ENCODE results near the gene PDCD5.
"Not testable (repeated sequence)": the region's sequence is repeated elsewhere in the genome, so short reads cannot be mapped to it uniquely, and the experiment has no call there.

PDCD5 gene, protein sequence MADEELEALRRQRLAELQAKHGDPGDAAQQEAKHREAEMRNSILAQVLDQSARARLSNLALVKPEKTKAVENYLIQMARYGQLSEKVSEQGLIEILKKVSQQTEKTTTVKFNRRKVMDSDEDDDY

DNA sequence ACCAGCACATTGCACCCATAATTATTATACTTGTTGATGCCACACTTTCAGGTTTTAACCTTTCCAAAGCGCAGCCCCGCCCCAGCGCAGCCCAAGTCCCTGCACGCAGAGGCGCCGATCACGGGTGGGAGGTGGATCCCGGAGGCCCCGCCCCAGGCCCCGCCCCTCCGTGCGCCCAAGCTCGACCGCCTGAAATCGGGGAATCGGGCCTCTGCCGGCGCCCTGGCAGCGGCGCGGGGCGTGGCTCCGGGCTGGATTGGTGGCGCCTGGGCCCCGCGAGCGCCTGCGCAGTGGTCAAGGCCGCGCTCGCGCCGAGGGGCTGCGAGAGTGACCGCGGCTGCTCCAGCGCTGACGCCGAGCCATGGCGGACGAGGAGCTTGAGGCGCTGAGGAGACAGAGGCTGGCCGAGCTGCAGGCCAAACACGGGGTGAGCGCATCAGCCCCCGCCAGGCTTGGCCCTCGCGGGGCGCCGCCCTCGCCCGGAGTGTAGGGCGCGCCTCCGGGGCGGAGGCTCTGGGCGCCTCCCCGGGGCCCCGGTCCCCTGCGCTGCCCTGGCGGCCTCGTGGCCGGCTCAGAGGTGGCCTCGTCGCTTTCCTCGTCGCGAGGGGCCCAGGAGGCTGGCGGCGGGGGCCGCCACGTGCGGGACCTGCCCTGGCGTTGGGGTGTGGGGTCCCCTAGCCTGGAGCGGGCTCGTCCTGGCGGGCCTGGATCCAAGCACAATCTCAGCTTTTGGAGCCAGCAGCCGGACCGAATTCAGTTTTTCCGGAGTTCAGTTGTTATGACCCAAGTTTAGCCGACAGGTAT is at the start of gene PDCD5:
PDCD5 (plus strand) TSS at position 290 of the 804 bp plus-strand sequence; CDS start at position 362, 72 bp downstream.
- DNase-seq: peak; percentile 94

DNA sequence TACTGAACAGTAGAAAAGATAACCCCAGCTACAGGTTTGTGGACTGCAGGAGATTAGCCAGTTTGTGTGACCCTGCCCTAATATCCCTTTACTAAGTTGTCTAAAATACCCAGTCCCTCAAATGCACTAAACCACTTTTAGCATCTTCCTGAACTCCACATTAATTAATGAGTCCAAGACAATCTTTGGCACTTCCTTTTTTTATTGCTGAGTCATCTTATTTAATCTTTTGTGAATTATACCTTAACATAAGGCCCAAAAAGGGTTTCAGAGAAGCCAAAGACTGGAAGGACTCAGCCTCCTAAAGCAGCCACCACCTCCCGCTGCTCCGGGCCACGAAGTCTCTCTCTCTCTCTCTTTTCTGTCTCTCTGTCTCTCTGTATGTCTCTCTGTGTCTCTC is 48.8 kb upstream of the PDCD5 start:
- DNase-seq: no peak

DNA sequence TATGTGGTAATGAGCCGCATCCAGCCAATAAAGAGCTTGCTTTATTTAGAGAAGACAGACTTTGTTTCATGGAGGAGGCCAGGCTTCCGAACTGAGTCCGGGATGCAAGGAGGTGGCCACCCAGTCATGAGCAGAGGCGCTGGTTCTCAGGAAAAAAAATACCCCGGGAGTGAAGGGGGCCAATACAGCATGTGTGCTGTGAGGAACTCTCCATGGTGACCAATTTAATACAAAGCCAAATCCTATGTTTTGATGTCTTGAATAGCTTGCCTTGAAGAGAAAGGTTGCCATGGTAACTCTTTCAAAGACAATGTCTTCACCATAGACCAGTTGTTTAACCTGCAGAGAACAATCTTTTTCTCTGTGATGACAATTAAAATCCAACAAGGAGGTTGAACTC is 43.4 kb upstream of the PDCD5 start:
- peak; percentile 27 for DNase-seq

DNA sequence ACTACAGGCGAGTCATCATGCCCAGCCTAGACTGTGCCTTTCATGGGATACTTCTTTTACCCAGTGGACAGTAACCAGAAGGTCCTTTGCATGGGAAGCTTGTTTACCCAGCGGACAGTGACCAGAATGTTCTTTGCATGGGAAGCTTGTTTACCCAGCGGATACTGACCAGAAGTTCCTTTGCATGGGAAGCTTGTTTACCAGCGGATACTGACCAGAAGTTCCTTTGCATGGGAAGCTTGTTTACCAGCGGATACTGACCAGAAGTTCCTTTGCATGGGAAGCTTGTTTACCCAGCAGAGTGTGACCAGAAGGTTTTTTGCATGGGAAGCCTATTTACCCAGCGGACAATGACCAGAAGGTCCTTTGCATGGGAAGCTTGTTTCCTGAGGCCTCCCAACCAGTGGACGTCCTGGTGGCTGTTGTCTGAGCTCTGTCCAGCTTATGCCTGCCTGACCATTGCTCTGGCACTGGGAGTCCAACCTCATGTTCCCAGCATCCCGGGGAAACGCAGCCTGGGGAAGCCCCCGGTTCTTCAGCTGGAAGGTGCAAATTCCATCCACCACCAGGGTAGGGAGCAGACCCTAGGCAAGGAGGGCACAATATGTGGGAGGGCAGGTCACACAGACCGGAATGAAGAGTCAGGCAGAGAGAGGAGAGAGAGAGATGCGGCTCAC is 41.6 kb upstream of the PDCD5 start:
- no peak for DNase-seq

DNA sequence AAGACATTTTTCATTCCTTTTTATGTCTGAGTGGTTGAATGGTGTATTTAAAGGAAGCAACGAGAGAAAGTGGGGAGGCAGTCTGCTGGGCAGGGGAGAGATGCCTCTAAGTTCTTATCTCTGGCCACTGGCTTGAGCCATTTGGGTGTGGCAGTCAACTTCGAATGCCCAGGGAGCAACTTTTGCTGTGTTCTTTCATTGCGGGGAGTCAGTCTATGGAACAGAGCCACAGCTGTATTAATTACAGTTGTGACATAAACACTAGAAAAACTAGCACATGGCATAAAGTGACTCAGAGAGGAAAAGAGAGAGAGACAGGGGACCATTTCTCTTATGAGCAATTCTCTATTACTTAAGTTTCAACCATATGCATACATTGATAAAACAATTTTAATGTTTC is 40.4 kb upstream of the PDCD5 start:
- no peak for DNase-seq

DNA sequence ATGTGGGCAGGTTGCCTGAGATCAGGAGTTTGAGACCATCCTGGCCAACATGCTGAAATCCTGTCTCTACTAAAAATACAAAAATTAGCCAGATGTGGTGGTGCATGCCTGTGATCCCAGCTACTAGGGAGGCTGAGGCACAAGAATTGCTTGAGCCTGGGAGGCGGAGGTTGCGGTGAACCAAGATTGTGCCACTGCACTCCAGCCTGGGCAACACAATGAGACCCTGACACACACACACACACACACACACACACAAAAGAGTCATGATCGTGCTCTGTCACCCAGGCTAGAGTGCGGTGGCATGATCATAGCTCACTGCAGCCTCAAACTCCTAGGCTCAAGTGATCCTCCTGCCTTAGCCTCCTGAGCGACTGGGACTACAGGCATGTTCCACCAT is 39.6 kb upstream of the PDCD5 start:
- not testable (repeated sequence) for DNase-seq

DNA sequence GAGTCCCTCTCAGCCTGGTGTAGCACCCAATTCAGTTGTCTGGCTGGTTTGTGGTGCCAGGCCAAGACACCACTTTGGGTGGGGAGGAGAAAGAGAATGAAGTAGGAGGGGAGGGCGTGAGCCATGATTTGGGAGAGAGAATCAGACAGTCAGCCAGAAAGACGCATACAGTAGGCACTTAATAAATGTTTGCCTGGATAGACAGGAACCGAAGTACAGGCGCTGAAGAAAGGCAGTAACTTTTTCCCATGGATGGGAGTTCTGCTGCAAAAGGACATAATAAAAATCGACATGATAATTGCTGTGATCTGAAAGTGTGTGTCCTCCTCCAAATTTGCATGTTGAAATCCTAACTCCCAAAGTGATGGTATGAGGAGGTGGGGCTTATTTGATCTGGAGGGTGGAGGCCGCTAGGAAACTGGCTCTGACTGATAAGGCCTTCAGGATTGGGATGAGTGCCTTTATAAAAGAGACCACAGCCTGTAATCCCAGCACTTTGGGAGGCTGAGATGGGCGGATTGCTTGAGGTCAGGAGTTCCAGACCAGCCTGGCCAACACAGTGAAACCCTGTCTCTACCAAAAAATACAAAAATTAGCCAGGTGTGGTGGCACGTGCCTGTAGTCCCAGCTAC is 38.4 kb upstream of the PDCD5 start:
- no peak for DNase-seq

DNA sequence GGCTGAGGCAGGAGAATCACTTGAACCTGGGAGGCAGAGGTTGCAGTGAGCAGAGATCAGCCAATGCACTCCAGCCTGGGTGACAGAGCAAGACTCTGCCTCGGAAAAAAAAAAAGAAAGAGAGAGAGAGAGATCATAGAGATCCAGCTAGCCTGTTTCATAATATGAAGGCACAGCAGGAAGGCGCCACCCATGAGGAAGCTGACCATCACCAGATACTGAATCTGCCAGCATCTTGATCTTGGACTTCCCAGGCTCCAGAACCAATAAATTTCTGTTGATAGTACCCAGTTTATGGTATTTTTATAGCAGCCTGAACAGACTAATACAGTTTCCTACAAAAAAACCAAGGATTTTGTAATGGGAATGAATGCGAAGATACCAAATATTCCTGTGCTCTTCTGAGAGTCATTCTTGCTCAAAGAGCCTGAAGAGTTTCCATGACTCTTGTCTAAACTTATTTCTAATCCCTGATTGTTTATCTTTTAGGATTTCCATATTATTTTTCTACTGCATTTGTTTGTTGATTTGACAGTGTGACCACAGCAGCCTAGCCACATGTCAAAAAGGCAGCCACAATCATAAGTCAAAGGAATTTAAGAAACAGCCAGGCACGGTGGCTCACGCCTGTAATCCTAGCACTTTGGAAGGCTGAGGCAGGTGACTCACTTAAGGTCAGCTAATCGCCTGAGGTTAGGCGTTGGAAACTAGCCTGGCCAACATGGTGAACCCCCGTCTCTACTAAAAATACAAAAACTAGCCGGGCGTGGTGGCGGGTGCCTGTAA is 37.7 kb upstream of the PDCD5 start:
- DNase-seq: no peak

DNA sequence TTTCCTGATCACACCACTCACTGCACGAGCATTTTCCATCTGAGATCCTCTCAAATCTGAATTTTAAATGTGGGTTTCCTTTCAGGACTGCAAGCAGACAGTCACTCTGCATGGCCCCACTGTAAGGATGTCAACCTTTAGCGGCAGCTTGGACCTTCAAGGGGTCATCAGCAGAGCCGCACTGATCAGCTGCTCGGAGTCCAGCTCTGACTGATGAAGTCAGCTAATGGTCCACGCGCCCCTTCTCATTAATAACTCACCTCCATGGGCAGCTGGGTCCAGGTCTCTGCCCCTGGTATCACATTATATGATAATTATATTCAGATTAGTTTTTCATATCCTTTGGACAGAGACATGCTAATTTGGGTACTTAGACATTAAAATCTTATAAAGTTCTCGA is 36.1 kb upstream of the PDCD5 start:
- no peak for DNase-seq

DNA sequence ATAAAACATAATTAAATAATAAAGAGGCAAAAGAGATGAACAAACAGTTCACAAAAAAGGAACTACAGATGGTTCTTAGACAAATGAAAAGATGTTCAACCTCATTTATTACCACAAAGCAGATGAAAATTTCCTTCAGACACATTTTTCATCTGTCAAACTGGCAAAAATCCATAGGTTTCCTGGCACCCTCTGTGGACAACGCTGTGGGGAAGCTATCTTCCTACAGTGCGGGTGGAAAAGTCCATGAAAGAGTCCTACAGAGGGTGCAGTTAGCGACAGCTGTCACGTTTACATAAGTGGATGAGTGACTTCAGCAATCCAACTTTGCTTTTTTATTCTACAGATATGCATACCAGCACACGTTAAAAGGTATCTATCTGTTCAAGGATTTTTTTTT is 30.3 kb upstream of the PDCD5 start:
- no peak for DNase-seq

DNA sequence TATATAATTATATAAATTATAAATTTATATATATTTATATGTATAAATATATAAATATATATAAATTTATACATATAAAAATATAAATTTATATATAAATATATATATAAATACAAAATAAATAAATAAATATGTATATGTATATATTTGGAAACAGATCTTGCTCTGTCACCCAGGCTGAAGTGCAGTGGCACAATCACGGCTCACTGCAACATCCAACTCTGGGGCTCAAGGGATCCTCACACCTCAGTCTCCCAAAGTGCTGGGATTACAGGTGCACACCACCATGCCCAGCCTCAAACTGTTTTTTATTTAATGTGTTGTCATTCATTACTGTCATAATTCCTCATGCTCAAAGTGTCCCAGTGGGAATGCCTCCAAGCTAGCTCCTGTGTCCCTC is 25.2 kb upstream of the PDCD5 start:
- DNase-seq: no peak

DNA sequence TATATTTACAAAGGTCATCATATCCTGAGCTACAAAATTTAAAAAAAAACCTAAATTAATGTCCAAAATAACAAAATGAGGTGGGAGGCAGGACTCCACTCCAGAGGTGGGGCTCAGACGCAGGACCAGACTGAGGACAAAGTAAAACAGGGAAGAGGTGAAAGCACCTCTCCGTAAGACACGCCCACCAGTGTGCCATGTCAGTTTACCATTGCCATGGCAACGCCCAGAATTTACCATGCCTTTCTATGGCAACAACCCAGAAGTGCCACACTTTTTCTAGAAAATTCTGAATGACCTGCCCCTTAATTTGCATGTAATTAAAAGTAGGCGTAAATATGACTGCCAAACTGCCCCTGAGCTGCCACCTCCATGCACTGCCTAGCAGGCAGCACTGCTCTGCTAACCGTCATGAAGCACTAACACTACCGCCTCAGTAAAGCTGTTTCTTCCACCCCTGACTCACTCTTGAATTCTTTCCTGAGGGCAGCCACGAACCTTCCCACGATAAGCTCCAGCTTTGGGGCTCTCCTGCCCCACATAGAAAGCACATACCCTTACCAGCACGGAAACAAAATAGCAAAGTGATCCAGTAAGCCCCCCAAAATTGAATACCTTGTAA is 22.3 kb upstream of the PDCD5 start:
- no peak for DNase-seq

DNA sequence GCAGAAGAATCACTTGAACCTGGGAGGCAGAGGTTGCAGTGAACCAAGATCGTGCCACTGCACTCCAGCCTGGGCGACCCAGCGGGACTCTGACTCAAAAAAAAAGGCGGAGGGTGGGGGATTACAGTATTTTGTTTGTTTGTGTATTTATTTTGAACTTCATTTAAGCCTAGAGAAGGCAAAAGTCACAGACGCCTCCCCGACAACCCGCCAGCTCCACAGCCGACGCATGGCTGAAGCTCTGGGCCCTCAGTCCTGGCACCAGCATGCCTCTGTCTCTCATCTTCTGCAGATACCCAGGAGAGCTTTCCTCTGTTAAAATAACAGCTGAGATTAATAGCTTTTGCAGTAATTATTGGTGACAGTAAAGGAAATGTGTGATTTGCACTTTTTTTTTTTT is 17.2 kb upstream of the PDCD5 start:
- DNase-seq: no peak

DNA sequence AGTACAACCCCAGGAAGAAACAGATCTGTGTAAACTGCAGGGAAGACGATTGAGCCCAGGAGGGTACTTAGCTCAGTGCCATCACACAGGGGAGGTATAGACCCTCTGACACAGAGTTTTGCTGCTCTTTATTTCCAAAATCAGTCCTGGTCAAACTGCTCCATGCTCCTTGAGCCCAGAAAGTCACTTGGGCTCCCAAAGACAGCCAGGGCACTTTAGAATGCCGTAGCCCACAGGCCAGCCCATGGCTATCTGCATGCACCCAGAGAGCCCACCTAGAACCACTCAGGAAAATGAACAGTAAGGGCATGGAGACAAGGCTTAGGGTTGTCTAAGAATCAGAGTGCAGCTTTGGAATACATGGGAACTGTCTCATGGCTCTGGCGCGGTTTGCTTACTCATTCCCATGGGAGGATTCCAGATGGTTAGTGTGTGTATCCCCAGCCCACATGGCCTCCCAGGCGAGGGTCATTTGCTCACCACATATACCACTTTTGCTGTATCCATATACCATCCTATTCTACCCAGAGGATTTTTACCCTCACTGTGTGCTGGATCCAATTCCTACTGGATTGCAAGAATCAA is 14.7 kb upstream of the PDCD5 start:
- DNase-seq: no peak

DNA sequence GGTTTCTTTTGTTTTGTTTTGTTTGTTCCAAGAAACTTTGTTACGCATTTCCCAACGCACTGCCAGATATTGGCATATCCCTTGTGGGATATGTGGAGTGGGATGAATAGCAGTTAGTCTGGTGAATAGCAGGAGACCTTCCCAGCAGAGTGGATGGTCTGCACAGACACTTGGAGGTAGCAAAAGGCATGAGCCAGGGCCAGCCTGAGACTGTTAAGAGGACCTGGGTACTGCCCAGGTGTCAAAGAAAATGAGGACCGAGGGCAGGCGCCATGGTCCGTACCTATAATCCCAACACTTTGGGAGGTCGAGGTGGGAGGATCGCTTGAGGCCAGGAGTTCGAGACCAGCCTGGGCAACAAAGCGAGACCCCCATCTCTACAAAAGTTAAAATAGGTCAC is 13.5 kb upstream of the PDCD5 start:
- DNase-seq: no peak

DNA sequence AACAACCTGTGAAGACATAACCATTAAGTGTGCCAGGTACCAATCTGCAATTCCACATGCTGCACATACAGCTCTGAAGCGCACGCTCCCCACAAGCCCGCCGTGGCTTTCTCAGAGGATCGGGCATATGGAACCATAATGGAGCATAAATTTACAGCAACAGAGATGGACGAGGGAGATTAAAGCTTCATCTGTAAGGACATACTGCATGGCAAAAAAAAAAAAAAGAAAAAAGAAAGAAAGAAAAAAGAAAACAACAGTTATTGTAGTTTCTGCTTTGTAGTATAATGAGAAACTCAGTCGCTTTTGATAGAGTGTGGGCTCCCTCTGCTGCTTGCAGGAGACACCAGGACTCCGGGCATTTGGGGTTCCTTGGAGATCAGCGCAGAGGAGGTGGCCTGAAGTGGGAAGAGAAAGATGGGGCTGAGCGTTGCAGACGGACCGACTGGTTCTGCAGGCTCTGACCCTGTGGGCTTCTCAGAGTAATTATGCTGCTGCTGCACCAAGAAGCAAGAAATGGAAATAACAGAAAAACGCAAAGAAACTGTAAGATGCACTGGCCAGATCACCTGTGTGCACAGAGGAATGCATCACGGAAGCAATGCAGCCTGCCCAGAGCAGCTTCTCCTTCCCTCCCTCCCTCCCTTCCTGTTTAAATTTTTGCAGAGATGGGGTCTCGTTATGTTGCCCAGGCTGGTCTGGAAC is 10.8 kb upstream of the PDCD5 start:
- peak; percentile 60 for DNase-seq

DNA sequence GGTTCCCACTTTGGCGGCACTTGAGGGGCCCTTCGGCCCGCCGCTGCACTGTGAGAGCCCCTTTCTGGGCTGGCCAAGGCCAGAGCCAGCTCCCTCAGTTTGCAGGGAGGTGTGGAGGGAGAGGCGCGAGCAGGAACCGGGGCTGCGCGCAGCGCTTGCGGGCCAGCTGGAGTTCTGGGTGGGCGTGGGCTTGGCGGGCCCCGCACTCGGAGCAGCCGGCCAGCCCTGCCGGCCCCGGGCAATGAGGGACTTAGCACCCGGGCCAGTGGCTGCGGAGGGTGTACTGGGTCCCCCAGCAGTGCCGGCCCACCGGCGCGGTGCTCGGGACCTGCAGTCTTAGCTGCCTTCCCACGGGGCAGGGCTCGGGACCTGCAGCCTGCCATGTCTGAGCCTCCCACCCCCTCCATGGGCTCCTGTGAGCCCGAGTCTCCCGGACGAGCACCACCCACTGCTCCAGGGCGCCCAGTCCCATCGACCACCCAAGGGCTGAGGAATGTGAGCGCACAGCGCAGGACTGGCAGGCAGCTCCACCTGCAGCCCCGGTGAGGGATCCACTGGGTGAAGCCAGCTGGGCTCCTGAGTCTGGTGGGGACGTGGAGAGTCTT is 9.4 kb upstream of the PDCD5 start:
- DNase-seq: not testable (repeated sequence)

DNA sequence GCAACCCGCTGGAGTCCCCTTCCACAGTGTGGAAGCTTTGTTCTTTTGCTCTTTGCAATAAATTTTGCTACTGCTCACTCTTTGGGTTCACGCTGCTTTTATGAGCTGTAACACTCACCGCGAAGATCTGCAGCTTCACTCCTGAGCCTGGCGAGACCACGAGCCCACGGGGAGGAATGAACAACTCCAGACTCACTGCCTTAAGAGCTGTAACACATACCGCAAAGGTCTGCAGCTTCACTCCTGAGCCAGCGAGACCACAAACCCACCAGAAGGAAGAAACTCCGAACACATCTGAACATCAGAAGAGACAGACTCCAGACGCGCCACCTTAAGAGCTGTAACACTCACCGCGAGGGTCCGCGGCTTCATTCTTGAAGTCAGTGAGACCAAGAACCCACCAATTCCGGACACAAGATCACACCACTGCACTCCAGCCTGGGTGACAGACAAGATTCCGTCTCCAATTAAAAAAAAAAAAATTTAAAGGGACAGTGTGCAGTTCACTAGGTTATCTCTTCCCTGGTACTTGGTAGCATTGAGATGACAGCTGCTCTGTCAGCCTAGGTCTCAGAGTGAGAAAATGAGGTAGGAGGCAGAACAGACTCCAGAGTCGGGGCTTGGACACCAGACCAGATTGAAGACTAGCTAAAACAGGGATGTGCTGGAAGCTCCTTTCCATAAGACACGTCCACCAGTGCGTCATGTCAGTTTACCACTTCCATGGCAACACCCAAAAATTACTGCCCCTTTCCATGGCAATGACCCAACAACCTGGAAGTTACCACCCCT is 8.1 kb upstream of the PDCD5 start:
- DNase-seq: not testable (repeated sequence)

DNA sequence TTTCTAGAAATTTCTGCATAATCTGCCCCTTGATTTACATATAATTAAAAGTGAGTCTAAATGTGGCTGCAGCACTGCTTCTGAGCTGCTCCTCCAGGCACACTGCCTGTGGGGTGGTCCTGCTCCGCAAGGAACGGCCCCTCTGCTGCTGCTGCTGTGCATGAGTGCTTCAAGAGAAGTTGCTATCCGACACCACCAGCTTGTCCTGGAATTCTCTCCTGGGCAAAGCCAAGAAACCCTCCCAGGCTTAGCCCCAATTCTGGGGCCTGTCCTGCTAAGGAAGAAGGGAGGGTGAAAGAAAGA is 7.5 kb upstream of the PDCD5 start:
- DNase-seq: no peak

DNA sequence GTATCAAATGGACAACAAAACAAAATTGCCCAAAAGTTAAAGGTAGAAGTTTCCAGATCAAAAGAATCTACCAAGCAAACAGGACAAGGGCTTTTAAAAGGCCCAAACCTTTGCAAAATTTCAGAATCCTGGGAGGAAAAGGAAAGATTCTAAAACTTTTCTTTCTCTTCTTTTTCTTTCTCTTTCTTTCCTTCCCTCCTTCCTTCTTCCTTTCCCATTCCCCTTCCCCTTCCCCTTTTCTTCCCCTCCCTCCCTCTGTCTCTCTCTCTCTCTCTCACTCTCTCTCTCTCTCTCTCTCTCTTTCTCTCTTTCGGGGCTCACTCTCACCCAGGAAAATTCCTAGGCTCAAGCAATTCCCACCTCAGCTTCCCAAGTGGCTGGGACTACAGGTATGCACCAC is 4.2 kb upstream of the PDCD5 start:
- DNase-seq: no peak

All from retina (tissue), 1 donor.